Spinal cord (tissue), 10 donors: ENCODE measurements around the gene C5orf63. TPM values are rescaled to one million over a fixed set of nuclear protein-coding genes. Genes with fewer than 3 reads are reported as not detected.

ENCODE experiments used
- DNase-seq, 6 donors: peaks; one replicate each; pipeline versions ENCODE4 v3.0.0 to v3.0.0-alpha.2; 2013 to 2015; ENCODE audit warnings: low spot score in 6 of 6, low read depth in 4 of 6
- H3K27ac ChIP-seq: one replicate; pipeline ENCODE4 v1.5.1; 2013; ENCODE audit warnings: low read depth, low read length, control low read depth
- H3K27me3 ChIP-seq: one replicate; pipeline ENCODE4 v1.6.1; 2013; ENCODE audit warnings: low read length; ENCODE audit not compliant: control insufficient read depth, insufficient read depth
- H3K36me3 ChIP-seq: one replicate; pipeline ENCODE4 v1.6.1; 2013; ENCODE audit warnings: low read length; ENCODE audit not compliant: control insufficient read depth, insufficient read depth
- H3K4me1 ChIP-seq: one replicate; pipeline ENCODE4 v1.6.1; 2013; ENCODE audit warnings: low read length; ENCODE audit not compliant: control insufficient read depth, insufficient read depth
- H3K4me3 ChIP-seq: one replicate; pipeline ENCODE4 v1.5.1; 2013; ENCODE audit warnings: low read depth, low read length, control low read depth
- H3K9me3 ChIP-seq: one replicate; pipeline ENCODE4 v1.6.1; 2013; ENCODE audit warnings: low read length; ENCODE audit not compliant: control insufficient read depth, insufficient read depth
- WGBS: methylation state at CpG from one replicate; pipeline ENCODE4 v1.1.5; 2013; ENCODE audit warnings: missing lambda C conversion rate; ENCODE audit not compliant: insufficient coverage; 5-methylcytosine and 5-hydroxymethylcytosine counted together
- polyA plus RNA-seq, 2 donors: library from polyadenylated mRNA; unstranded; fragments of 120-200 nt; gene quantifications; one replicate each; pipeline ENCODE4 v1.2.1, GENCODE V29; 2013; ENCODE audit not compliant: insufficient read length in 2 of 2
- total RNA-seq, 2 donors: library from RNA; depleted of rRNA in 1 of 2; stranded (reverse); fragments of 120-200 nt in 1 of 2; fragments of >200 nt in 1 of 2; gene quantifications; one replicate each; pipeline versions ENCODE4 v1.2.3 to v1.2.4, GENCODE V29; 2013 to 2014
- donor health status: healthy.

The C5orf63 gene
- total and polyA plus RNA-seq, 4 donors, result 8.5 to 9.6 (median 9.1) TPM

- WGBS, result no CpG with 5 or more reads among the region's 1 CpG
- no peaks in the 10 kb centered on the region for H3K4me1 ChIP-seq
Measured at GRCh38 chr5:127014573-127014972, 58.7 kb downstream of the C5orf63 start.

GRCh38 chr5:127013407-127013806 lies 59.9 kb downstream of the C5orf63 start:
- no peak overlapping the region for H3K4me3 ChIP-seq
- no peaks in the 10 kb centered on the region for H3K27me3 ChIP-seq
- no peak overlapping the region for H3K27ac ChIP-seq
- H3K36me3 ChIP-seq, result no peaks in the 10 kb centered on the region
- H3K4me1 ChIP-seq, result no peaks in the 10 kb centered on the region
- H3K9me3 ChIP-seq, result no peaks in the 10 kb centered on the region
- no peak for DNase-seq
- WGBS, result no CpG with 5 or more reads among the region's 2 CpGs

More at GRCh38 chr5:127014573-127014972, 58.7 kb downstream of the C5orf63 start:
- Histone ChIP-seq H3K27ac (no peak overlapping the region), H3K27me3 (no peaks in the 10 kb centered on the region), H3K4me3 (no peak overlapping the region), H3K36me3 (no peaks in the 10 kb centered on the region), H3K9me3 (no peaks in the 10 kb centered on the region)
- no peak for DNase-seq

- no peak overlapping the region for H3K27ac ChIP-seq
- DNase-seq, result peak in 1 of 6 donors; percentile 42
Measured at GRCh38 chr5:127012916-127013315, 60.4 kb downstream of the C5orf63 start.

GRCh38 chr5:127011961-127012644 lies 61.2 kb downstream of the C5orf63 start:
- no peak for DNase-seq
- 100% methylated on average over 2 of the region's 2 CpGs for WGBS
- H3K36me3 ChIP-seq, result no peaks in the 10 kb centered on the region
- H3K4me3 ChIP-seq, result no peak overlapping the region
- no peaks in the 10 kb centered on the region for H3K4me1 ChIP-seq
- H3K27ac ChIP-seq, result no peak overlapping the region
- H3K9me3 ChIP-seq, result no peaks in the 10 kb centered on the region
- H3K27me3 ChIP-seq, result no peaks in the 10 kb centered on the region

More at GRCh38 chr5:127012916-127013315, 60.4 kb downstream of the C5orf63 start:
- H3K9me3 ChIP-seq, result no peaks in the 10 kb centered on the region
- no peaks in the 10 kb centered on the region for H3K27me3 ChIP-seq
- H3K4me3 ChIP-seq, result no peak overlapping the region
- H3K36me3 ChIP-seq, result no peaks in the 10 kb centered on the region
- H3K4me1 ChIP-seq, result no peaks in the 10 kb centered on the region

- H3K27me3 ChIP-seq, result no peaks in the 10 kb centered on the region
- peak in 2 of 6 donors; percentile 66 to 74 for DNase-seq
- H3K4me3 ChIP-seq, result no peak overlapping the region
- no CpG with 5 or more reads among the region's 4 CpGs for WGBS
- no peak overlapping the region for H3K27ac ChIP-seq
- H3K36me3 ChIP-seq, result no peaks in the 10 kb centered on the region
- H3K4me1 ChIP-seq, result no peaks in the 10 kb centered on the region
- no peaks in the 10 kb centered on the region for H3K9me3 ChIP-seq
Measured at GRCh38 chr5:127011153-127011552, 62.1 kb downstream of the C5orf63 start.

- 100% methylated on average over 1 of the region's 2 CpGs for WGBS
- Histone ChIP-seq H3K27ac (no peak overlapping the region), H3K27me3 (no peaks in the 10 kb centered on the region), H3K4me1 (no peaks in the 10 kb centered on the region), H3K9me3 (no peaks in the 10 kb centered on the region), H3K36me3 (no peaks in the 10 kb centered on the region), H3K4me3 (no peak overlapping the region)
- no peak for DNase-seq
Measured at GRCh38 chr5:127010362-127010761, 62.9 kb downstream of the C5orf63 start.

- Histone ChIP-seq H3K4me1 (no peaks in the 10 kb centered on the region), H3K27ac (no peak overlapping the region), H3K4me3 (no peak overlapping the region), H3K27me3 (no peaks in the 10 kb centered on the region), H3K36me3 (no peaks in the 10 kb centered on the region), H3K9me3 (no peaks in the 10 kb centered on the region)
- no CpG with 5 or more reads among the region's 1 CpG for WGBS
- no peak for DNase-seq
Measured at GRCh38 chr5:127009784-127010183, 63.5 kb downstream of the C5orf63 start.

GRCh38 chr5:127008300-127008975 lies 64.9 kb downstream of the C5orf63 start:
- Histone ChIP-seq H3K36me3 (no peaks in the 10 kb centered on the region), H3K4me3 (no peak overlapping the region), H3K27ac (no peak overlapping the region), H3K4me1 (peaks cover 5% of the 10 kb centered on the region), H3K27me3 (no peaks in the 10 kb centered on the region), H3K9me3 (no peaks in the 10 kb centered on the region)
- no peak for DNase-seq
- no CpG with 5 or more reads among the region's 6 CpGs for WGBS

GRCh38 chr5:127007522-127007921 lies 65.8 kb downstream of the C5orf63 start:
- DNase-seq, result no peak
- Histone ChIP-seq H3K27me3 (no peaks in the 10 kb centered on the region), H3K36me3 (no peaks in the 10 kb centered on the region), H3K4me1 (peaks cover 5% of the 10 kb centered on the region), H3K4me3 (no peak overlapping the region), H3K9me3 (no peaks in the 10 kb centered on the region), H3K27ac (no peak overlapping the region)
- no CpG with 5 or more reads among the region's 1 CpG for WGBS

- no peak for DNase-seq
- WGBS, result 100% methylated on average over 1 of the region's 5 CpGs
- peaks cover 5% of the 10 kb centered on the region for H3K4me1 ChIP-seq
Measured at GRCh38 chr5:127006744-127007143, 66.6 kb downstream of the C5orf63 start.

More at GRCh38 chr5:127006744-127007143, 66.6 kb downstream of the C5orf63 start:
- Histone ChIP-seq H3K27me3 (no peaks in the 10 kb centered on the region), H3K9me3 (no peaks in the 10 kb centered on the region), H3K4me3 (no peak overlapping the region), H3K27ac (no peak overlapping the region), H3K36me3 (no peaks in the 10 kb centered on the region)
